ENCODE results near the gene SAP30BP. TPM values are rescaled to one million over a fixed set of nuclear protein-coding genes. Genes with fewer than 3 reads are reported as not detected.

Gene SAP30BP
- total and polyA plus RNA-seq, 2 donors from 2014 or later = 62.9 to 95.1 TPM

- intact Hi-C loops (cut with DNase I) = no loop called here
- peaks cover under 1 to 12% (median 8%) of the 10 kb centered on the region in 3 donors for H3K4me1 ChIP-seq (ENCODE audit: control insufficient read depth in 2 of 3, insufficient read depth in 2 of 3, low read depth in 1 of 3, low read length in 3 of 3)
- H3K9me3 ChIP-seq (ENCODE audit: control insufficient read depth in 2 of 3, insufficient read depth in 1 of 3, low read length in 3 of 3) = no peaks in the 10 kb centered on the region
- H3K27me3 ChIP-seq (ENCODE audit: control insufficient read depth, insufficient read depth, low read length) = no peaks in the 10 kb centered on the region
- FAIRE-seq (no peak), DNase-seq (peak; percentile 68 to 92 (median 84))
- no peak overlapping the region for H3K9ac ChIP-seq (ENCODE audit: low read length in 3 of 3)
- no peak overlapping the region for H3K4me3 ChIP-seq (ENCODE audit: low read length in 3 of 3)
- no peaks in the 10 kb centered on the region for H3K36me3 ChIP-seq (ENCODE audit: control insufficient read depth in 2 of 3, insufficient read depth in 3 of 3, low read length in 3 of 3)
- TF ChIP-seq, protein P1, sequence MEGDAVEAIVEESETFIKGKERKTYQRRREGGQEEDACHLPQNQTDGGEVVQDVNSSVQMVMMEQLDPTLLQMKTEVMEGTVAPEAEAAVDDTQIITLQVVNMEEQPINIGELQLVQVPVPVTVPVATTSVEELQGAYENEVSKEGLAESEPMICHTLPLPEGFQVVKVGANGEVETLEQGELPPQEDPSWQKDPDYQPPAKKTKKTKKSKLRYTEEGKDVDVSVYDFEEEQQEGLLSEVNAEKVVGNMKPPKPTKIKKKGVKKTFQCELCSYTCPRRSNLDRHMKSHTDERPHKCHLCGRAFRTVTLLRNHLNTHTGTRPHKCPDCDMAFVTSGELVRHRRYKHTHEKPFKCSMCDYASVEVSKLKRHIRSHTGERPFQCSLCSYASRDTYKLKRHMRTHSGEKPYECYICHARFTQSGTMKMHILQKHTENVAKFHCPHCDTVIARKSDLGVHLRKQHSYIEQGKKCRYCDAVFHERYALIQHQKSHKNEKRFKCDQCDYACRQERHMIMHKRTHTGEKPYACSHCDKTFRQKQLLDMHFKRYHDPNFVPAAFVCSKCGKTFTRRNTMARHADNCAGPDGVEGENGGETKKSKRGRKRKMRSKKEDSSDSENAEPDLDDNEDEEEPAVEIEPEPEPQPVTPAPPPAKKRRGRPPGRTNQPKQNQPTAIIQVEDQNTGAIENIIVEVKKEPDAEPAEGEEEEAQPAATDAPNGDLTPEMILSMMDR (IDR thresholded peaks at IDR 0.05; ENCODE audit: borderline replicate concordance, extremely low read depth, insufficient read depth) = peak; percentile 78
- H3K27ac ChIP-seq (ENCODE audit: low read depth in 2 of 2, low read length in 2 of 2) = no peak overlapping the region
These were observed 82.6 kb downstream of the SAP30BP start for GRCh38 chr17:75749545-75750389.

- Histone ChIP-seq H3K27me3 (ENCODE audit: control insufficient read depth, insufficient read depth, low read length) (no peaks in the 10 kb centered on the region), H3K36me3 (ENCODE audit: control insufficient read depth in 2 of 3, insufficient read depth in 3 of 3, low read length in 3 of 3) (no peaks in the 10 kb centered on the region), H3K27ac (ENCODE audit: low read depth in 2 of 2, low read length in 2 of 2) (peak overlapping the region in 1 of 2 donors; percentile 23), H3K4me1 (ENCODE audit: control insufficient read depth in 2 of 3, insufficient read depth in 2 of 3, low read depth in 1 of 3, low read length in 3 of 3) (peaks cover 2 to 16% (median 10%) of the 10 kb centered on the region in 3 donors), H3K9me3 (ENCODE audit: control insufficient read depth in 2 of 3, insufficient read depth in 1 of 3, low read length in 3 of 3) (no peaks in the 10 kb centered on the region), H3K9ac (ENCODE audit: low read length in 3 of 3) (no peak overlapping the region), H3K4me3 (ENCODE audit: low read length in 3 of 3) (no peak overlapping the region)
- DNase-seq = peak in 1 of 5 donors; percentile 74
- FAIRE-seq = no peak
- TF ChIP-seq, protein P1 (IDR thresholded peaks at IDR 0.05; ENCODE audit: borderline replicate concordance, extremely low read depth, insufficient read depth) = no peak
- intact Hi-C loops (cut with DNase I) = no loop called here
These were observed 83.7 kb downstream of the SAP30BP start for GRCh38 chr17:75750661-75751423.

DNA sequence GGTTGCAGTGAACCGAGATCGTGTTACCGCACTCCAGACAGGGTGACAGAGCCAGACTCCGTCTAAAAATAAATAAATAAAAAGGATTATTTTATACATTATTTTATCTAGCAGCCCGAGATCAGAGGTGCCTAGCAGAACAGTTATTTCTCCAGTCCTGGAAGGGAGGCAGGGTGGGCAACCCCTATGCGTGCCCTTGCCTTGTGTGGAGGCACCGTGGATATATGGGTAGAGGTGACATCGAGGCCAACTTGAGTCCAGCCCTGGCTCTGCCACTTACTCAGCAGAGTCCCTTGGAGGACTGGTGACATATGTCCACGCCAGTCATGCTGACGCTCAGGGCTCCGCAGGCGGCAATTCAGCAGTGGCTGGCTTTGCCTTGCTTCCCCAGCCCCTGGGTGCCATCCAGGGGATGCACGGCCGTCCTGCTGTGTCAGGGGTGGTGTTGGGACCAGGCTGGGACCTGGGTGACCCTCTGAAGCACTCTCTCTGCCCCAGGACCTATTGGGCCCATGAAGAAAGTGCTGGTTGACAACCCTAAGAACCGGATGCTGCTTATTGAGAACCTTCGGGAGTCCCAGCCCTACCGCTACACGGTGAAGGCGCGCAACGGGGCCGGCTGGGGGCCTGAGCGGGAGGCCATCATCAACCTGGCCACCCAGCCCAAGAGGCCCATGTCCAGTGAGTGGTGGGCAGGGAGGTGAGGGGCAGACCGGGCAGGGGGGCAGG lies 84.7 kb downstream of the SAP30BP start:
- peaks cover 2 to 18% (median 10%) of the 10 kb centered on the region in 3 donors for H3K4me1 ChIP-seq (ENCODE audit: control insufficient read depth in 2 of 3, insufficient read depth in 2 of 3, low read depth in 1 of 3, low read length in 3 of 3)
- no peak overlapping the region for H3K9ac ChIP-seq (ENCODE audit: low read length in 3 of 3)
- H3K27ac ChIP-seq (ENCODE audit: low read depth in 2 of 2, low read length in 2 of 2) = no peak overlapping the region
- no peak for DNase-seq
- H3K27me3 ChIP-seq (ENCODE audit: control insufficient read depth, insufficient read depth, low read length) = no peaks in the 10 kb centered on the region
- FAIRE-seq = no peak
- TF ChIP-seq, protein P1 (IDR thresholded peaks at IDR 0.05; ENCODE audit: borderline replicate concordance, extremely low read depth, insufficient read depth) = no peak
- intact Hi-C loops (cut with DNase I) = no loop called here
- H3K36me3 ChIP-seq (ENCODE audit: control insufficient read depth in 2 of 3, insufficient read depth in 3 of 3, low read length in 3 of 3) = no peaks in the 10 kb centered on the region
- no peaks in the 10 kb centered on the region for H3K9me3 ChIP-seq (ENCODE audit: control insufficient read depth in 2 of 3, insufficient read depth in 1 of 3, low read length in 3 of 3)
- no peak overlapping the region for H3K4me3 ChIP-seq (ENCODE audit: low read length in 3 of 3)

All from kidney (tissue), 14 donors.